ENCODE measurements around the gene MYO1H. TPM values are rescaled to one million over a fixed set of nuclear protein-coding genes. Genes with fewer than 3 reads are reported as not detected.
"Not testable (repeated sequence)": the region's sequence is repeated elsewhere in the genome, so short reads cannot be mapped to it uniquely, and the experiment has no call there.

MYO1H gene
- total RNA-seq, 2 experiments from 2014 or later = 0.28 to 0.59 TPM

DNA sequence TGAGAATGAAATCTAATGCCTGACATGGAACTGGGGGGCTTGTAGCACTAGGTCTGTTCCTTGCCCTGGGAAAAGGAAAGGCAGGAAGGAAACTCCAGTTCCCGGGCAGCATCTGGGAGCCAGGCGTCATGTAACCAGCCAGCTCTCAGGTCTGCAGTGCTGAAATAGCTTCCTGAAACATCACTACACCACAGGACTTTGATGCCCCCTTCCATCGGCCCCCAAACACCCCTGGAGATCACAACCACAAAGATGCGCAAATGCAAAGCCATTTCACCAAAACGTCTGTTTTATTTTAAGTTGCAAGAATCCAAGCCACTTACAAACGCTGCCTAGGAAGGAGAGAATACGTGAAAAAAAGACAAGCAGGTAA lies 88.5 kb downstream of the MYO1H start:
- Histone ChIP-seq H2AFZ (ENCODE audit: low read length) (no peak overlapping the region), H3K4me2 (ENCODE audit: low read length) (no peak overlapping the region), H3K27ac (ENCODE audit: low read depth, low read length, poor library complexity, severe bottlenecking) (no peak overlapping the region), H3K36me3 (ENCODE audit: insufficient read depth, low read length) (no peaks in the 10 kb centered on the region), H3K79me2 (ENCODE audit: insufficient read depth, low read depth, low read length) (no peaks in the 10 kb centered on the region), H3K9me3 (ENCODE audit: low read length) (no peaks in the 10 kb centered on the region), H3K4me3 (ENCODE audit: low read depth, low read length, poor library complexity, severe bottlenecking) (no peak overlapping the region), H3K9me2 (ENCODE audit: insufficient read depth, low read length) (no peaks in the 10 kb centered on the region), H4K20me1 (ENCODE audit: insufficient read depth, low read length) (no peaks in the 10 kb centered on the region), H3K4me1 (ENCODE audit: insufficient read depth, low read length, poor library complexity, severe bottlenecking) (no peaks in the 10 kb centered on the region)
- intact Hi-C loops (cut with micrococcal nuclease; ENCODE audit: unreplicated experiment) = no loop called here
- ChIA-PET POLR2A (no interaction called here), CTCF (ENCODE audit: unreplicated experiment) (no interaction called here)
- TF ChIP-seq EZH2phosphoT487 (IDR thresholded peaks at IDR 0.05; ENCODE audit: borderline replicate concordance, low read depth, low read length) = no peak
- TF ChIP-seq, protein P1, sequence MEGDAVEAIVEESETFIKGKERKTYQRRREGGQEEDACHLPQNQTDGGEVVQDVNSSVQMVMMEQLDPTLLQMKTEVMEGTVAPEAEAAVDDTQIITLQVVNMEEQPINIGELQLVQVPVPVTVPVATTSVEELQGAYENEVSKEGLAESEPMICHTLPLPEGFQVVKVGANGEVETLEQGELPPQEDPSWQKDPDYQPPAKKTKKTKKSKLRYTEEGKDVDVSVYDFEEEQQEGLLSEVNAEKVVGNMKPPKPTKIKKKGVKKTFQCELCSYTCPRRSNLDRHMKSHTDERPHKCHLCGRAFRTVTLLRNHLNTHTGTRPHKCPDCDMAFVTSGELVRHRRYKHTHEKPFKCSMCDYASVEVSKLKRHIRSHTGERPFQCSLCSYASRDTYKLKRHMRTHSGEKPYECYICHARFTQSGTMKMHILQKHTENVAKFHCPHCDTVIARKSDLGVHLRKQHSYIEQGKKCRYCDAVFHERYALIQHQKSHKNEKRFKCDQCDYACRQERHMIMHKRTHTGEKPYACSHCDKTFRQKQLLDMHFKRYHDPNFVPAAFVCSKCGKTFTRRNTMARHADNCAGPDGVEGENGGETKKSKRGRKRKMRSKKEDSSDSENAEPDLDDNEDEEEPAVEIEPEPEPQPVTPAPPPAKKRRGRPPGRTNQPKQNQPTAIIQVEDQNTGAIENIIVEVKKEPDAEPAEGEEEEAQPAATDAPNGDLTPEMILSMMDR (conservative IDR thresholded peaks at IDR 0.05; ENCODE audit: low read length) = no peak
- no peak for DNase-seq (ENCODE audit: low spot score)
- BruUV-seq (replicated peaks) = no TSS peak

DNA sequence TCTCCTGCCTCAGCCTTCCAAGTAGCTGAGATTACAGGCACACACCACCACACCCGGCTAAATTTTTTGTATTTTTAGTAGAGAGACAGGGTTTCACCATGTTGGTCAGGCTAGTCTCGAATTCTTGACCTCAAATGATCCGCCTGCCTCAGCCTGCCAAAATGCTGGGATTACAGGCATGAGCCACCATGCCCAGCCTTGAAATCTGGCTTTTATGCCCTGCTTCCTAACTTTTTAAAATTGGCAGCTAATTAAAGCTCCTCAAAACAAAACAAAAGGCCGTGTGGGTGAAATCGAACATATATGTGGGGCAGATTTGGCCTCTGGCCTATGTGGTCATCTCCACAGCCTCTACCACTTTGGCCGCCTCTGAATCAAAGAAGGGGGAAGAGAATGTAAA lies 91.5 kb downstream of the MYO1H start:
- H3K4me2 ChIP-seq (ENCODE audit: low read length) = no peak overlapping the region
- no peak for DNase-seq (ENCODE audit: low spot score)
- H3K4me1 ChIP-seq (ENCODE audit: insufficient read depth, low read length, poor library complexity, severe bottlenecking) = no peaks in the 10 kb centered on the region
- no peaks in the 10 kb centered on the region for H4K20me1 ChIP-seq (ENCODE audit: insufficient read depth, low read length)
- H3K27ac ChIP-seq (ENCODE audit: low read depth, low read length, poor library complexity, severe bottlenecking) = no peak overlapping the region
- no TSS peak for BruUV-seq (replicated peaks)
- H3K4me3 ChIP-seq (ENCODE audit: low read depth, low read length, poor library complexity, severe bottlenecking) = no peak overlapping the region
- no peaks in the 10 kb centered on the region for H3K79me2 ChIP-seq (ENCODE audit: insufficient read depth, low read depth, low read length)
- H3K36me3 ChIP-seq (ENCODE audit: insufficient read depth, low read length) = no peaks in the 10 kb centered on the region
- no peaks in the 10 kb centered on the region for H3K9me3 ChIP-seq (ENCODE audit: low read length)
- ChIA-PET POLR2A (no interaction called here), CTCF (ENCODE audit: unreplicated experiment) (no interaction called here)
- no peaks in the 10 kb centered on the region for H3K9me2 ChIP-seq (ENCODE audit: insufficient read depth, low read length)
- TF ChIP-seq EZH2phosphoT487 (IDR thresholded peaks at IDR 0.05; ENCODE audit: borderline replicate concordance, low read depth, low read length) = no peak
- TF ChIP-seq, protein P1 (conservative IDR thresholded peaks at IDR 0.05; ENCODE audit: low read length) = no peak
- intact Hi-C loops (cut with micrococcal nuclease; ENCODE audit: unreplicated experiment) = no loop called here
- H2AFZ ChIP-seq (ENCODE audit: low read length) = no peak overlapping the region

GRCh38 chr12:109439951-109440350 lies 92.3 kb downstream of the MYO1H start:
- H2AFZ ChIP-seq (ENCODE audit: low read length); H3K4me2 ChIP-seq (ENCODE audit: low read length); H3K4me1 ChIP-seq (ENCODE audit: insufficient read depth, low read length, poor library complexity, severe bottlenecking); BruUV-seq (replicated peaks); DNase-seq (ENCODE audit: low spot score); POLR2A ChIA-PET; H3K79me2 ChIP-seq (ENCODE audit: insufficient read depth, low read depth, low read length); H3K9me2 ChIP-seq (ENCODE audit: insufficient read depth, low read length); H4K20me1 ChIP-seq (ENCODE audit: insufficient read depth, low read length); H3K36me3 ChIP-seq (ENCODE audit: insufficient read depth, low read length); H3K27ac ChIP-seq (ENCODE audit: low read depth, low read length, poor library complexity, severe bottlenecking); intact Hi-C loops (cut with micrococcal nuclease; ENCODE audit: unreplicated experiment); CTCF ChIA-PET (ENCODE audit: unreplicated experiment); H3K9me3 ChIP-seq (ENCODE audit: low read length); H3K4me3 ChIP-seq (ENCODE audit: low read depth, low read length, poor library complexity, severe bottlenecking): not testable (repeated sequence)

Data from OCI-LY7 (cell line).